Esophagus squamous epithelium (tissue), 4 donors: ENCODE results near the gene ZNF333.

ENCODE experiments used
- POLR2A ChIP-seq, 4 donors: fragments of 450-650 bp; IDR thresholded peaks; one replicate each; pipeline ENCODE4 v1.6.1; 2017; ENCODE audit warnings: antibody characterized with exemption in 4 of 4, mild to moderate bottlenecking in 4 of 4, moderate library complexity in 3 of 4
- TF ChIP-seq, protein P1 (sequence below), 6 experiments: fragments of 450-650 bp in 4 of 6; fragments of 200-600 bp in 2 of 6; sonication (generic) in 2 of 6; IDR thresholded peaks; one replicate each; pipeline ENCODE4 v1.5.1; 2016 to 2019; ENCODE audit warnings: antibody characterized with exemption in 6 of 6, mild to moderate bottlenecking in 4 of 6, moderate library complexity in 4 of 6

DNA sequence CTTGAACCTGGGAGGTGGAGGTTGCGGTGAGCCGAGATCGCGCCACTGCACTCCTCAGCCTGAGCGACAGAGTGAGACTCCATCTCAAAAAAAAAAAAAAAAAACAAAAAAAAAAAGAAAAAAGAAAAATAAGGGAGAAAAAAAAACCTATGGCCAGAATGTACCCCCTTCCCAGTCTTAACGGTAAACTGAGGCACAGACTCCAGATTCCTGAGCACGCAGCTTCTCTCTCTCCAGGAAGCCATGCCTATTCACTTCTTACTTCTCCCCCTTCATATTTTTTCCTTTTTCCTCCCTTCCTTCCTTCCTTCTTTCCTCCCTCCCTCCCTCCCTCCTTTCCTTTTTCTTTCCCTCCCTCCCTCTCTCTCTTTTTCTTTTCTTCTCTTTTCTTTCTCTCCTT is 83.1 kb downstream of the ZNF333 start:
- TF ChIP-seq, protein P1, sequence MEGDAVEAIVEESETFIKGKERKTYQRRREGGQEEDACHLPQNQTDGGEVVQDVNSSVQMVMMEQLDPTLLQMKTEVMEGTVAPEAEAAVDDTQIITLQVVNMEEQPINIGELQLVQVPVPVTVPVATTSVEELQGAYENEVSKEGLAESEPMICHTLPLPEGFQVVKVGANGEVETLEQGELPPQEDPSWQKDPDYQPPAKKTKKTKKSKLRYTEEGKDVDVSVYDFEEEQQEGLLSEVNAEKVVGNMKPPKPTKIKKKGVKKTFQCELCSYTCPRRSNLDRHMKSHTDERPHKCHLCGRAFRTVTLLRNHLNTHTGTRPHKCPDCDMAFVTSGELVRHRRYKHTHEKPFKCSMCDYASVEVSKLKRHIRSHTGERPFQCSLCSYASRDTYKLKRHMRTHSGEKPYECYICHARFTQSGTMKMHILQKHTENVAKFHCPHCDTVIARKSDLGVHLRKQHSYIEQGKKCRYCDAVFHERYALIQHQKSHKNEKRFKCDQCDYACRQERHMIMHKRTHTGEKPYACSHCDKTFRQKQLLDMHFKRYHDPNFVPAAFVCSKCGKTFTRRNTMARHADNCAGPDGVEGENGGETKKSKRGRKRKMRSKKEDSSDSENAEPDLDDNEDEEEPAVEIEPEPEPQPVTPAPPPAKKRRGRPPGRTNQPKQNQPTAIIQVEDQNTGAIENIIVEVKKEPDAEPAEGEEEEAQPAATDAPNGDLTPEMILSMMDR (IDR thresholded peaks at IDR 0.05), result no peak
- TF ChIP-seq POLR2A (IDR thresholded peaks at IDR 0.05), result no peak
